HEK293 (cell line): ENCODE data around the gene CNTN2.

Experiments used
- SETDB1 ChIP-seq: IDR thresholded peaks from one replicate; pipeline ENCODE4 v1.6.1; 2017; ENCODE audit warnings: mild to moderate bottlenecking, low read length, moderate library complexity, mixed read lengths; ENCODE audit not compliant: insufficient read length
- WT1 ChIP-seq: fragments of 450-650 bp; formaldehyde crosslinking; IDR thresholded peaks from 2 replicates; pipeline ENCODE4 v1.5.1; 2016; ENCODE audit warnings: missing biosample characterization, missing genetic modification characterization
- ZBTB48 ChIP-seq: fragments of 450-650 bp; formaldehyde crosslinking; IDR thresholded peaks from 2 replicates; pipeline ENCODE4 v1.5.1; 2016; ENCODE audit warnings: missing biosample characterization, missing genetic modification characterization
- ZNF660 ChIP-seq: fragments of 450-650 bp; IDR thresholded peaks from 2 replicates; pipeline ENCODE4 v1.5.1; 2018; ENCODE audit warnings: missing biosample characterization, mild to moderate bottlenecking, missing genetic modification characterization
- TF ChIP-seq, protein P1 (sequence below): fragments of 450-650 bp; formaldehyde crosslinking; IDR thresholded peaks from 2 replicates; pipeline ENCODE4 v1.5.1; 2016; ENCODE audit warnings: missing biosample characterization, missing genetic modification characterization
- TF ChIP-seq, protein P2 (sequence below): fragments of 450-650 bp; formaldehyde crosslinking; IDR thresholded peaks from 2 replicates; pipeline ENCODE4 v1.5.1; 2016; ENCODE audit warnings: missing biosample characterization, missing genetic modification characterization
- TF ChIP-seq, protein P3 (sequence below): fragments of 450-650 bp; formaldehyde crosslinking; IDR thresholded peaks from 2 replicates; pipeline ENCODE4 v1.5.1; 2017; ENCODE audit warnings: missing biosample characterization, missing genetic modification characterization

DNA sequence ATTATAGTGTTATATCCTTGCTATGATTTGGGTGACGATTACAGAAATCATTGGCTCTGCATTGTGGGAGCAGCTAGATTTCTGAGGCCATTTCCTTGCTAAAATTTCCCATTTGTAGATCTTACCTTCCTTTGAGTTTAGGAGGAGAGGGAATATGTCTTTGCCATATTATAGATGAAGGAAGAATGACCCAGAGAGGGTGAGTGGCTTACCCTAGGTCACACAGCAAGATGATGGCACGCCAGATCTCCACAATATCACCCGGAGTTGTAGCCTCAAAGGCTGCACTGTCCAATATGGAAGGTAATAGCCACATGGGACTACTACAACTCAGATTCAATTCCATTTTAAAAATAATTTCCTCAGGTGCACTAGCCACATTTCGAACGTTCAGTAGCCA lies 10.3 kb downstream of the CNTN2 start:
- TF ChIP-seq WT1 (tag by site-specific recombination) (no peak), ZBTB48 (tag by site-specific recombination) (no peak), ZNF660 (tag by site-specific recombination) (no peak), SETDB1 (no peak)
- TF ChIP-seq, protein P1, sequence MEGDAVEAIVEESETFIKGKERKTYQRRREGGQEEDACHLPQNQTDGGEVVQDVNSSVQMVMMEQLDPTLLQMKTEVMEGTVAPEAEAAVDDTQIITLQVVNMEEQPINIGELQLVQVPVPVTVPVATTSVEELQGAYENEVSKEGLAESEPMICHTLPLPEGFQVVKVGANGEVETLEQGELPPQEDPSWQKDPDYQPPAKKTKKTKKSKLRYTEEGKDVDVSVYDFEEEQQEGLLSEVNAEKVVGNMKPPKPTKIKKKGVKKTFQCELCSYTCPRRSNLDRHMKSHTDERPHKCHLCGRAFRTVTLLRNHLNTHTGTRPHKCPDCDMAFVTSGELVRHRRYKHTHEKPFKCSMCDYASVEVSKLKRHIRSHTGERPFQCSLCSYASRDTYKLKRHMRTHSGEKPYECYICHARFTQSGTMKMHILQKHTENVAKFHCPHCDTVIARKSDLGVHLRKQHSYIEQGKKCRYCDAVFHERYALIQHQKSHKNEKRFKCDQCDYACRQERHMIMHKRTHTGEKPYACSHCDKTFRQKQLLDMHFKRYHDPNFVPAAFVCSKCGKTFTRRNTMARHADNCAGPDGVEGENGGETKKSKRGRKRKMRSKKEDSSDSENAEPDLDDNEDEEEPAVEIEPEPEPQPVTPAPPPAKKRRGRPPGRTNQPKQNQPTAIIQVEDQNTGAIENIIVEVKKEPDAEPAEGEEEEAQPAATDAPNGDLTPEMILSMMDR (tag by site-specific recombination): no peak
- TF ChIP-seq, protein P2, sequence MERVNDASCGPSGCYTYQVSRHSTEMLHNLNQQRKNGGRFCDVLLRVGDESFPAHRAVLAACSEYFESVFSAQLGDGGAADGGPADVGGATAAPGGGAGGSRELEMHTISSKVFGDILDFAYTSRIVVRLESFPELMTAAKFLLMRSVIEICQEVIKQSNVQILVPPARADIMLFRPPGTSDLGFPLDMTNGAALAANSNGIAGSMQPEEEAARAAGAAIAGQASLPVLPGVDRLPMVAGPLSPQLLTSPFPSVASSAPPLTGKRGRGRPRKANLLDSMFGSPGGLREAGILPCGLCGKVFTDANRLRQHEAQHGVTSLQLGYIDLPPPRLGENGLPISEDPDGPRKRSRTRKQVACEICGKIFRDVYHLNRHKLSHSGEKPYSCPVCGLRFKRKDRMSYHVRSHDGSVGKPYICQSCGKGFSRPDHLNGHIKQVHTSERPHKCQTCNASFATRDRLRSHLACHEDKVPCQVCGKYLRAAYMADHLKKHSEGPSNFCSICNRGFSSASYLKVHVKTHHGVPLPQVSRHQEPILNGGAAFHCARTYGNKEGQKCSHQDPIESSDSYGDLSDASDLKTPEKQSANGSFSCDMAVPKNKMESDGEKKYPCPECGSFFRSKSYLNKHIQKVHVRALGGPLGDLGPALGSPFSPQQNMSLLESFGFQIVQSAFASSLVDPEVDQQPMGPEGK (tag by site-specific recombination): no peak
- TF ChIP-seq, protein P3, sequence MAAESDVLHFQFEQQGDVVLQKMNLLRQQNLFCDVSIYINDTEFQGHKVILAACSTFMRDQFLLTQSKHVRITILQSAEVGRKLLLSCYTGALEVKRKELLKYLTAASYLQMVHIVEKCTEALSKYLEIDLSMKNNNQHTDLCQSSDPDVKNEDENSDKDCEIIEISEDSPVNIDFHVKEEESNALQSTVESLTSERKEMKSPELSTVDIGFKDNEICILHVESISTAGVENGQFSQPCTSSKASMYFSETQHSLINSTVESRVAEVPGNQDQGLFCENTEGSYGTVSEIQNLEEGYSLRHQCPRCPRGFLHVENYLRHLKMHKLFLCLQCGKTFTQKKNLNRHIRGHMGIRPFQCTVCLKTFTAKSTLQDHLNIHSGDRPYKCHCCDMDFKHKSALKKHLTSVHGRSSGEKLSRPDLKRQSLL (tag by site-specific recombination): no peak
